Measurements from ENCODE around the gene BFSP2. TPM values are rescaled to one million over a fixed set of nuclear protein-coding genes. Genes with fewer than 3 reads are reported as not detected.

BFSP2 gene
- total and polyA plus RNA-seq, 7 experiments from 2014 or later = 0.72 TPM; not detected in 6

GRCh38 chr3:133466531-133467386 lies 66.9 kb downstream of the BFSP2 start:
- Mint-ChIP-seq H3K27me3 (peaks cover 0 to 4% (median 0%) of the 10 kb centered on the region in 5 donors), H3K4me3 (peak overlapping the region in 7 of 10 donors; percentile 12 to 64 (median 38)), H3K4me1 (peaks cover 13 to 51% (median 38%) of the 10 kb centered on the region in 7 donors), H3K27ac (peak overlapping the region in 4 of 9 donors; percentile 12 to 51 (median 34)), H3K36me3 (peaks cover 0 to 6% (median 0%) of the 10 kb centered on the region in 5 donors), H3K9me3 (no peaks in the 10 kb centered on the region)
- Histone ChIP-seq H3K9me3 (ENCODE audit: control insufficient read depth in 2 of 3, low read length in 3 of 3) (no peaks in the 10 kb centered on the region), H3K27ac (ENCODE audit: low read depth, low read length) (no peak overlapping the region), H3K4me1 (ENCODE audit: control insufficient read depth in 2 of 2, insufficient read depth in 2 of 2, low read length in 2 of 2) (peaks cover 0 to 7% of the 10 kb centered on the region in 2 donors), H3K4me3 (ENCODE audit: low read length) (no peak overlapping the region), H3K27me3 (ENCODE audit: control insufficient read depth in 2 of 2, insufficient read depth in 2 of 2, low read length in 2 of 2) (no peaks in the 10 kb centered on the region), H3K36me3 (ENCODE audit: control insufficient read depth in 2 of 3, insufficient read depth in 3 of 3, low read length in 3 of 3) (no peaks in the 10 kb centered on the region)
- POLR2A ChIA-PET = interaction anchor here (0.6 to 1.6 kb wide), 3 partner anchors 33 to 209 kb away, joined by 3 to 4 read pairs (median 3); no protein-coding TSS in a partner anchor
- DNase-seq = no peak
- peak; percentile 42 for ATAC-seq
- CTCF ChIA-PET = interaction anchor here (0.8 to 1.2 kb wide), 2 partner anchors 10 to 12 kb away, joined by 3 read pairs; no protein-coding TSS in a partner anchor
- intact Hi-C loops (cut with micrococcal nuclease) = loop anchor here in 1 of 2 donors (1.0 kb wide), 1 partner anchor 9 kb away; no protein-coding TSS in a partner anchor

GRCh38 chr3:133467780-133468179 lies 67.9 kb downstream of the BFSP2 start:
- no peak overlapping the region for H3K4me3 ChIP-seq (ENCODE audit: low read length)
- ATAC-seq = no peak
- intact Hi-C loops (cut with micrococcal nuclease) = no loop called here
- H3K27ac ChIP-seq (ENCODE audit: low read depth, low read length) = no peak overlapping the region
- Mint-ChIP-seq H3K36me3 (peaks cover 0 to 6% (median 0%) of the 10 kb centered on the region in 5 donors), H3K4me3 (peak overlapping the region in 2 of 10 donors; percentile 12 to 19), H3K27me3 (peaks cover 0 to 4% (median 0%) of the 10 kb centered on the region in 5 donors), H3K4me1 (peaks cover 12 to 42% (median 35%) of the 10 kb centered on the region in 7 donors), H3K9me3 (no peaks in the 10 kb centered on the region), H3K27ac (no peak overlapping the region)
- ChIA-PET CTCF (interaction anchor here (1.2 kb wide), 1 partner anchor 11 kb away, joined by 3 read pairs; no protein-coding TSS in a partner anchor), POLR2A (no interaction called here)
- H3K4me1 ChIP-seq (ENCODE audit: control insufficient read depth in 2 of 2, insufficient read depth in 2 of 2, low read length in 2 of 2) = peaks cover 0 to 6% of the 10 kb centered on the region in 2 donors
- H3K27me3 ChIP-seq (ENCODE audit: control insufficient read depth in 2 of 2, insufficient read depth in 2 of 2, low read length in 2 of 2) = no peaks in the 10 kb centered on the region
- no peaks in the 10 kb centered on the region for H3K36me3 ChIP-seq (ENCODE audit: control insufficient read depth in 2 of 3, insufficient read depth in 3 of 3, low read length in 3 of 3)
- no peak for DNase-seq
- no peaks in the 10 kb centered on the region for H3K9me3 ChIP-seq (ENCODE audit: control insufficient read depth in 2 of 3, low read length in 3 of 3)

- ATAC-seq (no peak), DNase-seq (no peak)
- intact Hi-C loops (cut with micrococcal nuclease) = no loop called here
- Mint-ChIP-seq H3K27ac (peak overlapping the region in 2 of 9 donors; percentile 23 to 66), H3K36me3 (peaks cover 0 to 6% (median 0%) of the 10 kb centered on the region in 5 donors), H3K9me3 (no peaks in the 10 kb centered on the region), H3K4me1 (peaks cover 10 to 37% (median 30%) of the 10 kb centered on the region in 7 donors), H3K27me3 (peaks cover 0 to 4% (median 0%) of the 10 kb centered on the region in 5 donors), H3K4me3 (peak overlapping the region in 2 of 10 donors; percentile 12 to 19)
- no peaks in the 10 kb centered on the region for H3K36me3 ChIP-seq (ENCODE audit: control insufficient read depth in 2 of 3, insufficient read depth in 3 of 3, low read length in 3 of 3)
- H3K4me1 ChIP-seq (ENCODE audit: control insufficient read depth in 2 of 2, insufficient read depth in 2 of 2, low read length in 2 of 2) = peaks cover 0 to 6% of the 10 kb centered on the region in 2 donors
- CTCF ChIA-PET = interaction anchor here (1.2 kb wide), 1 partner anchor 12 kb away, joined by 3 read pairs; no protein-coding TSS in a partner anchor
- H3K27me3 ChIP-seq (ENCODE audit: control insufficient read depth in 2 of 2, insufficient read depth in 2 of 2, low read length in 2 of 2) = no peaks in the 10 kb centered on the region
- POLR2A ChIA-PET = no interaction called here
- H3K4me3 ChIP-seq (ENCODE audit: low read length) = no peak overlapping the region
- no peaks in the 10 kb centered on the region for H3K9me3 ChIP-seq (ENCODE audit: control insufficient read depth in 2 of 3, low read length in 3 of 3)
- H3K27ac ChIP-seq (ENCODE audit: low read depth, low read length) = no peak overlapping the region
Measured at GRCh38 chr3:133468251-133468721, 68.4 kb downstream of the BFSP2 start.

- POLR2A ChIA-PET = interaction anchor here (0.7 kb wide), 1 partner anchor 810 kb away, joined by 3 read pairs; no protein-coding TSS in a partner anchor
- Histone ChIP-seq H3K9me3 (ENCODE audit: control insufficient read depth in 2 of 3, low read length in 3 of 3) (no peaks in the 10 kb centered on the region), H3K27me3 (ENCODE audit: control insufficient read depth in 2 of 2, insufficient read depth in 2 of 2, low read length in 2 of 2) (no peaks in the 10 kb centered on the region), H3K4me1 (ENCODE audit: control insufficient read depth in 2 of 2, insufficient read depth in 2 of 2, low read length in 2 of 2) (peaks cover 0 to 6% of the 10 kb centered on the region in 2 donors), H3K36me3 (ENCODE audit: control insufficient read depth in 2 of 3, insufficient read depth in 3 of 3, low read length in 3 of 3) (no peaks in the 10 kb centered on the region), H3K27ac (ENCODE audit: low read depth, low read length) (no peak overlapping the region), H3K4me3 (ENCODE audit: low read length) (no peak overlapping the region)
- Mint-ChIP-seq H3K4me3 (no peak overlapping the region), H3K27ac (no peak overlapping the region), H3K36me3 (peaks cover 0 to 6% (median 0%) of the 10 kb centered on the region in 5 donors), H3K4me1 (peaks cover 4 to 30% (median 25%) of the 10 kb centered on the region in 7 donors), H3K27me3 (no peaks in the 10 kb centered on the region), H3K9me3 (no peaks in the 10 kb centered on the region)
- intact Hi-C loops (cut with micrococcal nuclease) = no loop called here
- no peak for ATAC-seq
- CTCF ChIA-PET = no interaction called here
- no peak for DNase-seq
Measured at GRCh38 chr3:133469140-133469731, 69.4 kb downstream of the BFSP2 start.

- Mint-ChIP-seq H3K27me3 (no peaks in the 10 kb centered on the region), H3K4me3 (no peak overlapping the region), H3K36me3 (peaks cover 0 to 6% (median 0%) of the 10 kb centered on the region in 5 donors), H3K9me3 (no peaks in the 10 kb centered on the region), H3K4me1 (peaks cover 12 to 41% (median 26%) of the 10 kb centered on the region in 7 donors), H3K27ac (no peak overlapping the region)
- Histone ChIP-seq H3K4me3 (ENCODE audit: low read length) (no peak overlapping the region), H3K36me3 (ENCODE audit: control insufficient read depth in 2 of 3, insufficient read depth in 3 of 3, low read length in 3 of 3) (no peaks in the 10 kb centered on the region), H3K27ac (ENCODE audit: low read depth, low read length) (no peak overlapping the region), H3K4me1 (ENCODE audit: control insufficient read depth in 2 of 2, insufficient read depth in 2 of 2, low read length in 2 of 2) (no peaks in the 10 kb centered on the region), H3K9me3 (ENCODE audit: control insufficient read depth in 2 of 3, low read length in 3 of 3) (no peaks in the 10 kb centered on the region), H3K27me3 (ENCODE audit: control insufficient read depth in 2 of 2, insufficient read depth in 2 of 2, low read length in 2 of 2) (no peaks in the 10 kb centered on the region)
- no peak for DNase-seq
- POLR2A ChIA-PET = interaction anchor here (0.6 to 0.7 kb wide), 2 partner anchors 70 to 102 kb away, joined by 3 to 6 read pairs; no protein-coding TSS in a partner anchor
- intact Hi-C loops (cut with micrococcal nuclease) = no loop called here
- no peak for ATAC-seq
- CTCF ChIA-PET = interaction anchor here (0.6 to 1.0 kb wide), 2 partner anchors 16 to 36 kb away, joined by 3 to 4 read pairs; no protein-coding TSS in a partner anchor
Measured at GRCh38 chr3:133472242-133472641, 72.4 kb downstream of the BFSP2 start.

- H3K4me3 ChIP-seq (ENCODE audit: low read length) = no peak overlapping the region
- no peaks in the 10 kb centered on the region for H3K36me3 ChIP-seq (ENCODE audit: control insufficient read depth in 2 of 3, insufficient read depth in 3 of 3, low read length in 3 of 3)
- H3K4me3 Mint-ChIP-seq = no peak overlapping the region
- ATAC-seq = no peak
- peaks cover 8 to 42% (median 22%) of the 10 kb centered on the region in 7 donors for H3K4me1 Mint-ChIP-seq
- no peaks in the 10 kb centered on the region for H3K27me3 ChIP-seq (ENCODE audit: control insufficient read depth in 2 of 2, insufficient read depth in 2 of 2, low read length in 2 of 2)
- no peak overlapping the region for H3K27ac ChIP-seq (ENCODE audit: low read depth, low read length)
- H3K4me1 ChIP-seq (ENCODE audit: control insufficient read depth in 2 of 2, insufficient read depth in 2 of 2, low read length in 2 of 2) = no peaks in the 10 kb centered on the region
- intact Hi-C loops (cut with micrococcal nuclease) = no loop called here
- POLR2A ChIA-PET = interaction anchor here (0.6 kb wide), 1 partner anchor 71 kb away, joined by 6 read pairs; no protein-coding TSS in a partner anchor
- H3K9me3 ChIP-seq (ENCODE audit: control insufficient read depth in 2 of 3, low read length in 3 of 3) = no peaks in the 10 kb centered on the region
- no peak overlapping the region for H3K27ac Mint-ChIP-seq
- no peaks in the 10 kb centered on the region for H3K27me3 Mint-ChIP-seq
- no peaks in the 10 kb centered on the region for H3K9me3 Mint-ChIP-seq
- no peak for DNase-seq
- peaks cover 0 to 6% (median 0%) of the 10 kb centered on the region in 5 donors for H3K36me3 Mint-ChIP-seq
- CTCF ChIA-PET = interaction anchor here (0.6 to 1.0 kb wide), 2 partner anchors 16 to 35 kb away, joined by 3 to 4 read pairs; no protein-coding TSS in a partner anchor
Measured at GRCh38 chr3:133472889-133473288, 73.0 kb downstream of the BFSP2 start.
